A673 (cell line): Measurements from ENCODE around the gene PSENEN.

Source experiments
- CTCF ChIP-seq: fragments of 300-800, 200-600 bp; sonication (generic); conservative IDR thresholded peaks from 2 replicates; pipeline ENCODE4 v1.5.1; 2017; ENCODE audit warnings: low read depth, mild to moderate bottlenecking, antibody characterized with exemption, low read length, moderate library complexity, mixed read lengths
- EZH2 ChIP-seq: fragments of 200-600 bp; sonication (generic); IDR thresholded peaks from 2 replicates; pipeline ENCODE4 v1.6.1; 2017; ENCODE audit warnings: borderline replicate concordance, low read depth, mild to moderate bottlenecking, mixed read lengths, antibody characterized with exemption, low read length; ENCODE audit not compliant: poor library complexity, severe bottlenecking

DNA sequence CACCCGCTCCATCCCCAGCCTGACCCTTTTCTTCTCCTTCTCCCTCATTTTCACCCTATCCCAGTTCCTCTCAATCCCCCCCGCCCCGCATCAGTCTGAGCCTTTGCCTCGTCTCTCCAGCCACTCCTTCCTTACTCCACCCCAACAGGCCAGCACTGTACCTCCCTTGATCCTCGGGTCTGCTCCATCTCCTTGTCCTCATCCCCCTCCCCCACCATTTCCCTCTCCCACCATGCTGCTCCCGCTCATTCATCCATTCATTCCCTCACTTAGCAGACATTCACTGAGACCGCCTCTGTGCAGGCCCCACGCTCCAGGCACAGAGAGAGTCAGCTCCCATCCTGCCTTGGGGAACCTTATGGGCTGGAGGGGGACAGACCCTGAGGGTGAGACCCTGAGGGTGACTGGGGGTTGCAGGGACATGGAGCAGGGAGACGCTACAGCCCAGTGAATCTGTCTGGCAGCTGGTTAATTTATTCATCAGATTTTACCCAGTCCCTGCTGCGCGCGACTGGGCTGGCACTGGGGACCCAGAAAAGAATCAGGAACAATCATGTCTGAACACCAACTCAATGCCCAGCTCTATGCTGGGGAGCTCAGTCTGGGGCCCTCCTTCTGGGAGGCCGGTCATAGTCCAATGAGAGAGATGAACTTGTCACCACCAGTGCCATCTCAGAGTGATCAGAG is 30.8 kb downstream of the PSENEN start:
- TF ChIP-seq CTCF (no peak), EZH2 (no peak)
